NB4 (cell line): ENCODE data around the gene PIGQ.
"Not testable (repeated sequence)": the region's sequence is repeated elsewhere in the genome, so short reads cannot be mapped to it uniquely, and the experiment has no call there.

ENCODE experiments used
- DNase-seq: peaks from one replicate; pipeline ENCODE4 v3.0.0; 2010; ENCODE audit warnings: low read depth
- H3K4me3 ChIP-seq: one replicate; pipeline ENCODE4 v1.5.1; 2011; ENCODE audit warnings: mild to moderate bottlenecking, low read depth, low read length, moderate library complexity
- CTCF ChIP-seq: IDR thresholded peaks from one replicate; pipeline ENCODE4 v1.5.1; 2012; ENCODE audit warnings: low read depth, low read length
- MAX ChIP-seq: IDR thresholded peaks from 2 replicates; pipeline ENCODE4 v1.6.1; 2011; ENCODE audit warnings: low read depth, low read length
- MYC ChIP-seq: IDR thresholded peaks from 2 replicates; pipeline ENCODE4 v1.6.1; 2011; ENCODE audit warnings: low read depth, low read length
- POLR2A ChIP-seq: IDR thresholded peaks from 2 replicates; pipeline ENCODE4 v1.6.1; 2011; ENCODE audit warnings: mild to moderate bottlenecking; ENCODE audit not compliant: insufficient read length; ENCODE audit errors: extremely low read depth

PIGQ gene

GRCh38 chr16:595094-595528, 25.3 kb downstream of the PIGQ start:
- TF ChIP-seq POLR2A (no peak), CTCF (no peak), MYC (no peak), MAX (no peak)
- H3K4me3 ChIP-seq, result no peak overlapping the region
- no peak for DNase-seq

- DNase-seq, result peak; percentile 55
- H3K4me3 ChIP-seq, result no peak overlapping the region
- no peak for TF ChIP-seq CTCF
- peak; percentile 71; the same call in 1 of the 2 replicates for TF ChIP-seq MAX
- peak; percentile 30; the same call in 1 of the 2 replicates for TF ChIP-seq MYC
Measured at GRCh38 chr16:595942-596735, 26.4 kb downstream of the PIGQ start.

- no peak overlapping the region for H3K4me3 ChIP-seq
- DNase-seq, result no peak
- TF ChIP-seq MAX (no peak), POLR2A (no peak), CTCF (no peak), MYC (no peak)
Measured at GRCh38 chr16:596736-597060, 26.9 kb downstream of the PIGQ start.

- DNase-seq, H3K4me3 ChIP-seq: not testable (repeated sequence)
Measured at GRCh38 chr16:597655-598054, 27.9 kb downstream of the PIGQ start.

- no peak for DNase-seq
- no peak for TF ChIP-seq MYC
- no peak for TF ChIP-seq CTCF
- TF ChIP-seq POLR2A, result no peak
- TF ChIP-seq MAX, result no peak
- H3K4me3 ChIP-seq, result no peak overlapping the region
Measured at GRCh38 chr16:598823-599739, 29.3 kb downstream of the PIGQ start.

GRCh38 chr16:600781-601180, 31.0 kb downstream of the PIGQ start:
- peak; percentile 33 for DNase-seq
- no peak overlapping the region for H3K4me3 ChIP-seq
- TF ChIP-seq MYC, result no peak
- TF ChIP-seq MAX, result no peak
- peak; percentile 10 for TF ChIP-seq CTCF
- TF ChIP-seq POLR2A, result no peak
